DLD1 (cell line): ENCODE results near the gene MTA1.

Source experiments
- in situ Hi-C: cut with HindIII; loops from 2 replicates; pipeline ENCODE4 v1.10.0; 2017; ENCODE audit warnings: low sequenced_read_pairs

Gene MTA1

GRCh38 chr14:105519946-105520698 is 100.5 kb downstream of the MTA1 start:
- in situ Hi-C loops, result no loop called here
